Measurements from ENCODE around the gene SORBS1.

DNA sequence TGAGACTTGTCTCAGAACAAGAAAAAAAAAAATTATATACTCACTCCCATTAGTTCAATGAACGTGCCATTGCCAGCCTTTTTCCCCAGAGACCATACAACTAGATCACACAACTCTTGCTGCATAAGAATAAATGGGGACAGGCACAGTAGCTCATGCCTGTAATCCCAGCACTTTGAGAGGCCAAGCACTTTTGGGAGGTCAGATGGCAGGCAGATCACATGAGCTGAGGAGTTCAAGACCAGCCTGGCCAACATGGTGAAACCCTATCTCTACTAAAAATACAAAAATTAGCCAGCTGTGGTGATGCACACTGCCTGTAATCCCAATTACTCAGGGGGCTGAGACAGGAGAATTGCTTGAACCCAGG is 284.0 kb downstream of the SORBS1 start:
- TF ChIP-seq TOX (CRISPR knock-in tag; IDR thresholded peaks at IDR 0.05; ENCODE audit: borderline replicate concordance), result no peak
- TF ChIP-seq ZNF70 (CRISPR knock-in tag; IDR thresholded peaks at IDR 0.05), result no peak
- TF ChIP-seq, protein P1, sequence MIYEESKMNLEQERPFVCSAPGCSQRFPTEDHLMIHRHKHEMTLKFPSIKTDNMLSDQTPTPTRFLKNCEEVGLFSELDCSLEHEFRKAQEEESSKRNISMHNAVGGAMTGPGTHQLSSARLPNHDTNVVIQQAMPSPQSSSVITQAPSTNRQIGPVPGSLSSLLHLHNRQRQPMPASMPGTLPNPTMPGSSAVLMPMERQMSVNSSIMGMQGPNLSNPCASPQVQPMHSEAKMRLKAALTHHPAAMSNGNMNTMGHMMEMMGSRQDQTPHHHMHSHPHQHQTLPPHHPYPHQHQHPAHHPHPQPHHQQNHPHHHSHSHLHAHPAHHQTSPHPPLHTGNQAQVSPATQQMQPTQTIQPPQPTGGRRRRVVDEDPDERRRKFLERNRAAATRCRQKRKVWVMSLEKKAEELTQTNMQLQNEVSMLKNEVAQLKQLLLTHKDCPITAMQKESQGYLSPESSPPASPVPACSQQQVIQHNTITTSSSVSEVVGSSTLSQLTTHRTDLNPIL (CRISPR knock-in tag; IDR thresholded peaks at IDR 0.05; ENCODE audit: low read depth), result no peak
- TF ChIP-seq ZFP3 (CRISPR knock-in tag; IDR thresholded peaks at IDR 0.05), result no peak
- no peak for TF ChIP-seq ZFP30 (CRISPR knock-in tag; IDR thresholded peaks at IDR 0.05)
- TF ChIP-seq ISL1 (CRISPR knock-in tag; IDR thresholded peaks at IDR 0.05), result no peak
- no peak for TF ChIP-seq RARB (CRISPR knock-in tag; IDR thresholded peaks at IDR 0.05)
- TF ChIP-seq, protein P2, sequence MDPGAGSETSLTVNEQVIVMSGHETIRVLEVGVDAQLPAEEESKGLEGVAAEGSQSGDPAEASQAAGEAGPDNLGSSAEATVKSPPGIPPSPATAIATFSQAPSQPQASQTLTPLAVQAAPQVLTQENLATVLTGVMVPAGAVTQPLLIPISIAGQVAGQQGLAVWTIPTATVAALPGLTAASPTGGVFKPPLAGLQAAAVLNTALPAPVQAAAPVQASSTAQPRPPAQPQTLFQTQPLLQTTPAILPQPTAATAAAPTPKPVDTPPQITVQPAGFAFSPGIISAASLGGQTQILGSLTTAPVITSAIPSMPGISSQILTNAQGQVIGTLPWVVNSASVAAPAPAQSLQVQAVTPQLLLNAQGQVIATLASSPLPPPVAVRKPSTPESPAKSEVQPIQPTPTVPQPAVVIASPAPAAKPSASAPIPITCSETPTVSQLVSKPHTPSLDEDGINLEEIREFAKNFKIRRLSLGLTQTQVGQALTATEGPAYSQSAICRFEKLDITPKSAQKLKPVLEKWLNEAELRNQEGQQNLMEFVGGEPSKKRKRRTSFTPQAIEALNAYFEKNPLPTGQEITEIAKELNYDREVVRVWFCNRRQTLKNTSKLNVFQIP (CRISPR knock-in tag; IDR thresholded peaks at IDR 0.05; ENCODE audit: borderline replicate concordance, low read depth), result no peak
- TF ChIP-seq, protein P3, sequence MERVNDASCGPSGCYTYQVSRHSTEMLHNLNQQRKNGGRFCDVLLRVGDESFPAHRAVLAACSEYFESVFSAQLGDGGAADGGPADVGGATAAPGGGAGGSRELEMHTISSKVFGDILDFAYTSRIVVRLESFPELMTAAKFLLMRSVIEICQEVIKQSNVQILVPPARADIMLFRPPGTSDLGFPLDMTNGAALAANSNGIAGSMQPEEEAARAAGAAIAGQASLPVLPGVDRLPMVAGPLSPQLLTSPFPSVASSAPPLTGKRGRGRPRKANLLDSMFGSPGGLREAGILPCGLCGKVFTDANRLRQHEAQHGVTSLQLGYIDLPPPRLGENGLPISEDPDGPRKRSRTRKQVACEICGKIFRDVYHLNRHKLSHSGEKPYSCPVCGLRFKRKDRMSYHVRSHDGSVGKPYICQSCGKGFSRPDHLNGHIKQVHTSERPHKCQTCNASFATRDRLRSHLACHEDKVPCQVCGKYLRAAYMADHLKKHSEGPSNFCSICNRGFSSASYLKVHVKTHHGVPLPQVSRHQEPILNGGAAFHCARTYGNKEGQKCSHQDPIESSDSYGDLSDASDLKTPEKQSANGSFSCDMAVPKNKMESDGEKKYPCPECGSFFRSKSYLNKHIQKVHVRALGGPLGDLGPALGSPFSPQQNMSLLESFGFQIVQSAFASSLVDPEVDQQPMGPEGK (CRISPR knock-in tag; IDR thresholded peaks at IDR 0.05; ENCODE audit: borderline replicate concordance), result no peak
- TF ChIP-seq ZNF565 (CRISPR knock-in tag; conservative IDR thresholded peaks at IDR 0.05; ENCODE audit: low read depth), result no peak
- TF ChIP-seq PPARA (CRISPR knock-in tag; IDR thresholded peaks at IDR 0.05; ENCODE audit: borderline replicate concordance), result no peak

All from SK-N-SH treated with all-trans-retinoic acid at 6 μM for 48 hours (cell line).